K562 (cell line): ENCODE measurements around the gene PRDM2. TPM values are rescaled to one million over a fixed set of nuclear protein-coding genes. Genes with fewer than 3 reads are reported as not detected.

ENCODE experiments used
- ATAC-seq: fragments of 200-7000 bp; cut with Tn5 transposase; 3 replicates; pipeline ENCODE4 v1.9.1; 2020; ENCODE audit warnings: moderate library complexity
- BruUV-seq: library from RNA; stranded (reverse); fragments of 400-500 nt; replicated peaks from 2 replicates; lab custom pipeline; 2021; lab: Mats Ljungman, UMichigan
- CTCF ChIA-PET: fragments of 300-600 bp; formaldehyde crosslinking; extraction: SDS; loops from one replicate; lab custom pipeline; 2021; ENCODE audit warnings: low intra/inter-chr PET ratio; lab: Yijun Ruan, JAX
- POLR2A ChIA-PET: fragments of 300-600, 350-650 bp; sonication (Branson Sonifier 250); formaldehyde crosslinking; extraction: SDS; loops from one replicate; lab custom pipeline; 2021; ENCODE audit warnings: antibody characterized with exemption, inconsistent platforms; lab: Yijun Ruan, JAX
- DNase-seq, 4 experiments: peaks; one replicate each; pipeline versions ENCODE4 v3.0.0 to v3.0.0-alpha.2; 2011 to 2018; ENCODE audit warnings: low spot score in 3 of 4, mixed read lengths in 3 of 4; ENCODE audit errors: extremely low read depth in 1 of 4
- FAIRE-seq: peaks from 2 replicates; lab custom pipeline; 2011; peaks lifted over from hg19 to GRCh38; lab: Jason Lieb, UNC
- H2AFZ ChIP-seq: 2 replicates; pipeline ENCODE4 v1.6.0; 2011; ENCODE audit warnings: low read depth, low read length, control low read depth, inconsistent platforms
- H3K27ac ChIP-seq: fragments of 200-600 bp; 3 replicates; pipeline ENCODE4 v1.8.0; 2011; ENCODE audit warnings: low read depth, mild to moderate bottlenecking, control low read depth, inconsistent platforms, low read length, moderate library complexity, mixed read lengths; ENCODE audit errors: extremely low read depth
- H3K27me3 ChIP-seq, 2 experiments: fragments of 300-600 bp in 1 of 2; 2 replicates in 1 of 2; 3 replicates in 1 of 2; pipeline versions ENCODE4 v1.6.0 to v1.8.0; 2011; ENCODE audit warnings: inconsistent platforms in 2 of 2, low read length in 2 of 2, mild to moderate bottlenecking in 1 of 2, mixed read lengths in 1 of 2, moderate library complexity in 1 of 2; ENCODE audit not compliant: control insufficient read depth in 2 of 2, insufficient read depth in 2 of 2
- H3K36me3 ChIP-seq: fragments of 300-600 bp; 3 replicates; pipeline ENCODE4 v1.8.0; 2011; ENCODE audit warnings: mild to moderate bottlenecking, low read length, inconsistent platforms; ENCODE audit not compliant: control insufficient read depth, insufficient read depth
- H3K4me1 ChIP-seq, 2 experiments: fragments of 200-600 bp in 1 of 2; replicated peaks in 1 of 2; 2 replicates in 1 of 2; 3 replicates in 1 of 2; pipeline versions ENCODE4 v1.5.1 to v1.8.0; 2011; ENCODE audit warnings: inconsistent platforms in 2 of 2, low read length in 2 of 2, mild to moderate bottlenecking in 1 of 2, mixed read lengths in 1 of 2, moderate library complexity in 1 of 2; ENCODE audit not compliant: control insufficient read depth in 2 of 2, insufficient read depth in 2 of 2
- H3K4me2 ChIP-seq: 2 replicates; pipeline ENCODE4 v1.6.1; 2011; ENCODE audit warnings: low read length, control low read depth, inconsistent platforms, mixed read lengths; ENCODE audit not compliant: insufficient read depth
- H3K4me3 ChIP-seq: fragments of 200-600 bp; sonication (generic), shearing (Covaris generic); 2 replicates; pipeline ENCODE4 v1.5.1; 2016; ENCODE audit warnings: control low read depth, inconsistent platforms
- H3K79me2 ChIP-seq: fragments of 200-600 bp; 3 replicates; pipeline ENCODE4 v1.8.0; 2011; ENCODE audit warnings: low read length, inconsistent platforms; ENCODE audit not compliant: control insufficient read depth, insufficient read depth
- H3K9ac ChIP-seq, 2 experiments: 2 replicates each; pipeline versions ENCODE4 v1.6.0 to v1.6.1; 2011; ENCODE audit warnings: low read depth in 2 of 2, low read length in 2 of 2, control low read depth in 1 of 2, inconsistent platforms in 1 of 2, mild to moderate bottlenecking in 1 of 2, mixed read lengths in 1 of 2; ENCODE audit not compliant: insufficient read depth in 1 of 2
- H3K9me1 ChIP-seq: one replicate; pipeline ENCODE4 v1.6.0; 2011; ENCODE audit warnings: inconsistent platforms, mild to moderate bottlenecking, low read length, moderate library complexity; ENCODE audit not compliant: control insufficient read depth, insufficient read depth
- H3K9me3 ChIP-seq: replicated peaks from 2 replicates; pipeline ENCODE4 v1.5.1; 2011; ENCODE audit warnings: low read depth, low read length, inconsistent platforms; ENCODE audit not compliant: control insufficient read depth, insufficient read depth
- H4K20me1 ChIP-seq: replicated peaks from 2 replicates; pipeline ENCODE4 v1.6.1; 2011; ENCODE audit warnings: low read length, inconsistent platforms, mixed read lengths; ENCODE audit not compliant: control insufficient read depth, insufficient read depth
- BMI1 ChIP-seq: fragments of 150-350 bp; IDR thresholded peaks from 2 replicates; pipeline ENCODE4 v1.6.1; 2014; ENCODE audit warnings: low read length
- CHCHD3 ChIP-seq: fragments of 250-450 bp; sonication (Bioruptor Pico); IDR thresholded peaks from 2 replicates; pipeline ENCODE4 v2.1.2; 2022; ENCODE audit warnings: mild to moderate bottlenecking
- CXXC5 ChIP-seq: fragments of 250-450 bp; sonication (Bioruptor Pico); IDR thresholded peaks from 2 replicates; pipeline ENCODE4 v1.8.0; 2022; ENCODE audit warnings: inconsistent platforms, mild to moderate bottlenecking, moderate library complexity
- ERF ChIP-seq: fragments of 450-650 bp; formaldehyde crosslinking; IDR thresholded peaks from 2 replicates; pipeline ENCODE4 v1.4.0; 2020; ENCODE audit warnings: mild to moderate bottlenecking, mixed read lengths
- EWSR1 ChIP-seq: fragments of 450-650 bp; IDR thresholded peaks from 2 replicates; pipeline ENCODE4 v1.6.1; 2018; ENCODE audit warnings: borderline replicate concordance, mild to moderate bottlenecking, low read depth, moderate library complexity; ENCODE audit not compliant: partially characterized antibody
- GTF2A2 ChIP-seq: IDR thresholded peaks from 2 replicates; pipeline ENCODE4 v1.6.1; 2016; ENCODE audit warnings: mild to moderate bottlenecking, missing genetic modification characterization, missing compliant biosample characterization
- HEY1 ChIP-seq: fragments of 250-450 bp; sonication (Bioruptor Pico); IDR thresholded peaks from 2 replicates; pipeline ENCODE4 v1.5.0; 2020; ENCODE audit warnings: mild to moderate bottlenecking, moderate library complexity, borderline replicate concordance
- HNRNPUL1 ChIP-seq: fragments of 200-400 bp; formaldehyde crosslinking; IDR thresholded peaks from 2 replicates; pipeline ENCODE4 v1.6.1; 2017; ENCODE audit warnings: low read length
- JUND ChIP-seq, 2 experiments: IDR thresholded peaks; 2 replicates in 1 of 2; 3 replicates in 1 of 2; pipeline ENCODE4 v1.6.1; 2011; ENCODE audit warnings: borderline replicate concordance in 2 of 2, low read depth in 2 of 2, low read length in 2 of 2, improper control_type of control experiment in 1 of 2, missing biosample characterization in 1 of 2, missing genetic modification characterization in 1 of 2, missing genetic modification reagents in 1 of 2
- PHB ChIP-seq: fragments of 250-450 bp; sonication (Bioruptor Pico); IDR thresholded peaks from 2 replicates; pipeline ENCODE4 v1.5.0; 2021
- PHB2 ChIP-seq: fragments of 450-650 bp; IDR thresholded peaks from 2 replicates; pipeline ENCODE4 v1.6.1; 2017; ENCODE audit warnings: low read depth
- PREB ChIP-seq: sonication (generic); formaldehyde crosslinking; IDR thresholded peaks from 2 replicates; pipeline ENCODE4 v1.8.1; 2023; ENCODE audit warnings: mild to moderate bottlenecking, missing genetic modification reagents
- RBM25 ChIP-seq: fragments of 200-400 bp; formaldehyde crosslinking; IDR thresholded peaks from 2 replicates; pipeline ENCODE4 v1.6.1; 2018; ENCODE audit warnings: low read length, low read depth, moderate library complexity; ENCODE audit not compliant: severe bottlenecking
- SIN3B ChIP-seq: fragments of 450-650 bp; IDR thresholded peaks from 2 replicates; pipeline ENCODE4 v1.6.1; 2017; ENCODE audit warnings: low read depth, mild to moderate bottlenecking, moderate library complexity
- TAL1 ChIP-seq: fragments of 450-650 bp; IDR thresholded peaks from 2 replicates; pipeline ENCODE4 v1.6.1; 2016; ENCODE audit warnings: mild to moderate bottlenecking
- TFE3 ChIP-seq: fragments of 450-650 bp; formaldehyde crosslinking; IDR thresholded peaks from 2 replicates; pipeline ENCODE4 v1.4.0; 2020; ENCODE audit warnings: mild to moderate bottlenecking, mixed read lengths
- TSHZ1 ChIP-seq: fragments of 250-450 bp; sonication (Bioruptor Pico); IDR thresholded peaks from 2 replicates; pipeline ENCODE4 v1.4.0; 2020; ENCODE audit warnings: mild to moderate bottlenecking, moderate library complexity
- WGBS: fragments of 100-300 bp; shearing (Covaris generic); methylation state at CpG from one replicate; pipeline ENCODE4 v1.1.6; 2016; ENCODE audit warnings: low coverage, mixed read lengths; ENCODE audit not compliant: insufficient coverage; ENCODE audit errors: missing lambda C conversion rate; 5-methylcytosine and 5-hydroxymethylcytosine counted together
- in situ Hi-C: fragments of 300-500 bp; cut with MboI; formaldehyde crosslinking; loops from 4 replicates; pipeline ENCODE4 v1.15.0; 2018; ENCODE audit warnings: inconsistent platforms, mixed read lengths
- intact Hi-C: fragments of 100-400 bp; cut with micrococcal nuclease; formaldehyde crosslinking; loops from 2 replicates; pipeline ENCODE4 v1.14.2; 2022
- polyA plus RNA-seq, 8 experiments: library from polyadenylated mRNA; depleted of rRNA in 4 of 8; stranded (reverse) in 5 of 8; unstranded in 3 of 8; fragments of >200 nt; fragmentation: Nextera tagmentation in 2 of 8; fragmentation: Illumina TruSeq in 1 of 8; extraction: Ambion mirVana in 2 of 8; extraction: Trizol in 1 of 8; gene quantifications; 2 replicates each; pipeline versions ENCODE4 v1.2.1 to v1.2.3, GENCODE V29; 2011 to 2014; ENCODE audit warnings: inconsistent platforms in 1 of 8, missing spikeins in 1 of 8
- total RNA-seq, 7 experiments: library from RNA; depleted of rRNA in 6 of 7; stranded (reverse); fragments of >200 nt in 6 of 7; fragmentation: Illumina TruSeq in 2 of 7; extraction: Trizol in 2 of 7; gene quantifications; 2 replicates each; pipeline versions ENCODE4 v1.2.1 to v1.2.3, GENCODE V29; 2011 to 2021; ENCODE audit warnings: low replicate concordance in 1 of 7

The PRDM2 gene
- total and polyA plus RNA-seq, 9 of the 15 experiments (the other 6 are each of a cell fraction or from before 2014, with no cell fraction given) = 5.4 to 27.6 (median 12.5) TPM

GRCh38 chr1:13651279-13651678 lies 48.7 kb upstream of the PRDM2 start:
- Histone ChIP-seq H3K27ac (no peak overlapping the region), H3K9ac (no peak overlapping the region), H3K4me3 (no peak overlapping the region), H3K9me1 (no peaks in the 10 kb centered on the region), H3K9me3 (no peaks in the 10 kb centered on the region), H3K27me3 (peaks cover 6 to 9% of the 10 kb centered on the region in 2 experiments; a peak in 4 of 5 replicates), H3K4me1 (no peaks in the 10 kb centered on the region), H3K79me2 (no peaks in the 10 kb centered on the region), H3K36me3 (no peaks in the 10 kb centered on the region), H2AFZ (no peak overlapping the region), H4K20me1 (no peaks in the 10 kb centered on the region; the same call in 1 of the 2 replicates), H3K4me2 (no peak overlapping the region)
- POLR2A ChIA-PET = interaction anchor here (0.6 to 0.7 kb wide), 2 partner anchors 64 to 518 kb away, joined by 3 read pairs; no protein-coding TSS in a partner anchor
- intact Hi-C loops = no loop called here
- no peak for ATAC-seq
- in situ Hi-C loops = no loop called here
- no peak for DNase-seq
- CTCF ChIA-PET = no interaction called here
- WGBS = under 1% methylated on average over 3 of the region's 3 CpGs
- FAIRE-seq = no peak
- BruUV-seq = no TSS peak
- TF ChIP-seq TFE3 (CRISPR knock-in tag) (no peak), EWSR1 (no peak), GTF2A2 (tag) (no peak), PHB (CRISPR knock-in tag) (no peak), HEY1 (CRISPR knock-in tag) (no peak), SIN3B (no peak), TAL1 (no peak), RBM25 (no peak), ERF (CRISPR knock-in tag) (no peak), BMI1 (no peak), CXXC5 (CRISPR knock-in tag) (no peak), JUND (IDR thresholded peaks at IDR 0.05; ENCODE audit: borderline replicate concordance, low read depth, low read length) (no peak), JUND (tag; IDR thresholded peaks at IDR 0.05; ENCODE audit: borderline replicate concordance, low read depth, low read length) (no peak), HNRNPUL1 (no peak), PREB (no peak), CHCHD3 (CRISPR knock-in tag) (no peak), PHB2 (no peak), TSHZ1 (CRISPR knock-in tag) (no peak)
